Uterus (tissue), 2 donors: ENCODE measurements around the gene CDYL2.

Source experiments
- CTCF ChIP-seq, 4 experiments: fragments of 200-600 bp in 2 of 4; fragments of 450-650 bp in 2 of 4; sonication (generic) in 2 of 4; IDR thresholded peaks; one replicate each; pipeline ENCODE4 v1.5.1; 2016 to 2019; ENCODE audit warnings: antibody characterized with exemption in 4 of 4, mild to moderate bottlenecking in 2 of 4, moderate library complexity in 1 of 4
- POLR2A ChIP-seq, 2 donors: fragments of 450-650 bp; IDR thresholded peaks; one replicate each; pipeline ENCODE4 v1.6.1; 2016; ENCODE audit warnings: antibody characterized with exemption in 2 of 2, mild to moderate bottlenecking in 1 of 2, moderate library complexity in 1 of 2

GRCh38 chr16:80725566-80726162 is 78.7 kb downstream of the CDYL2 start:
- TF ChIP-seq CTCF (IDR thresholded peaks at IDR 0.05) (no peak), POLR2A (IDR thresholded peaks at IDR 0.05) (no peak)
